Measurements from ENCODE around the gene FARP2.
"Not testable (repeated sequence)": the region's sequence is repeated elsewhere in the genome, so short reads cannot be mapped to it uniquely, and the experiment has no call there.

Gene FARP2

DNA sequence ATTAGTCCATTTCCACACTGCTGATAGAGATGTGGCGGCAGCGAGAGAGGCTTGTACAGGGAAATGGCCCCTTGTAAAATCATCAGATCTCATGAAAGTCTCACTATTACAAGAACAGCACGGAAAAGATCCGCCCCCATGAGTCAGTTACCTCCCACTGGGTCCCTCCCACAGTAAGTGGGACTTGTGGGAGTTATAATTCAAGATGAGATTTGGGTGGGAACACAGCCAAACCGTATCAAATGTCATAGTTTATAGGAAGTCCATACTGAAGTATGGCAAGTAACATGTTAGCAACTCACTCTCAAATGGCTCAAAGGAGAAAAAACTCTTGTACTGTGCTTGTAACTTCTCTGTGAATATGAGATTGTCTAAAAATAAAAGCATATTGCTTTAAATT lies 56.1 kb downstream of the FARP2 start:
- no peaks in the 10 kb centered on the region for H3K4me1 ChIP-seq (ENCODE audit: insufficient read depth, low read length, severe bottlenecking)
- H3K4me2 ChIP-seq (ENCODE audit: low read length) = no peak overlapping the region
- no peak overlapping the region for H3K9ac ChIP-seq (ENCODE audit: low read length)
- TF ChIP-seq EZH2 (IDR thresholded peaks at IDR 0.05; ENCODE audit: borderline replicate concordance, low read length) = no peak
- TF ChIP-seq, protein P1, sequence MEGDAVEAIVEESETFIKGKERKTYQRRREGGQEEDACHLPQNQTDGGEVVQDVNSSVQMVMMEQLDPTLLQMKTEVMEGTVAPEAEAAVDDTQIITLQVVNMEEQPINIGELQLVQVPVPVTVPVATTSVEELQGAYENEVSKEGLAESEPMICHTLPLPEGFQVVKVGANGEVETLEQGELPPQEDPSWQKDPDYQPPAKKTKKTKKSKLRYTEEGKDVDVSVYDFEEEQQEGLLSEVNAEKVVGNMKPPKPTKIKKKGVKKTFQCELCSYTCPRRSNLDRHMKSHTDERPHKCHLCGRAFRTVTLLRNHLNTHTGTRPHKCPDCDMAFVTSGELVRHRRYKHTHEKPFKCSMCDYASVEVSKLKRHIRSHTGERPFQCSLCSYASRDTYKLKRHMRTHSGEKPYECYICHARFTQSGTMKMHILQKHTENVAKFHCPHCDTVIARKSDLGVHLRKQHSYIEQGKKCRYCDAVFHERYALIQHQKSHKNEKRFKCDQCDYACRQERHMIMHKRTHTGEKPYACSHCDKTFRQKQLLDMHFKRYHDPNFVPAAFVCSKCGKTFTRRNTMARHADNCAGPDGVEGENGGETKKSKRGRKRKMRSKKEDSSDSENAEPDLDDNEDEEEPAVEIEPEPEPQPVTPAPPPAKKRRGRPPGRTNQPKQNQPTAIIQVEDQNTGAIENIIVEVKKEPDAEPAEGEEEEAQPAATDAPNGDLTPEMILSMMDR (IDR thresholded peaks at IDR 0.05; ENCODE audit: low read length) = no peak
- H3K9me3 ChIP-seq (ENCODE audit: low read length) = no peaks in the 10 kb centered on the region
- H3K36me3 ChIP-seq (ENCODE audit: insufficient read depth, low read length) = peaks cover 5% of the 10 kb centered on the region; the same call in 1 of the 2 replicates
- H3K79me2 ChIP-seq (ENCODE audit: insufficient read depth, low read length) = no peaks in the 10 kb centered on the region
- H3K27ac ChIP-seq (ENCODE audit: low read depth, low read length, poor library complexity, severe bottlenecking) = no peak overlapping the region
- no peak overlapping the region for H2AFZ ChIP-seq (ENCODE audit: low read length)
- H3K27me3 ChIP-seq (ENCODE audit: insufficient read depth, low read length) = no peaks in the 10 kb centered on the region
- no peaks in the 10 kb centered on the region for H3F3A ChIP-seq (ENCODE audit: insufficient read depth, low read length)
- H3K9me2 ChIP-seq (ENCODE audit: low read depth, low read length) = no peaks in the 10 kb centered on the region
- no peak overlapping the region for H3K4me3 ChIP-seq (ENCODE audit: low read depth, low read length, poor library complexity, severe bottlenecking)
- no peaks in the 10 kb centered on the region for H4K20me1 ChIP-seq (ENCODE audit: insufficient read depth, low read length)

DNA sequence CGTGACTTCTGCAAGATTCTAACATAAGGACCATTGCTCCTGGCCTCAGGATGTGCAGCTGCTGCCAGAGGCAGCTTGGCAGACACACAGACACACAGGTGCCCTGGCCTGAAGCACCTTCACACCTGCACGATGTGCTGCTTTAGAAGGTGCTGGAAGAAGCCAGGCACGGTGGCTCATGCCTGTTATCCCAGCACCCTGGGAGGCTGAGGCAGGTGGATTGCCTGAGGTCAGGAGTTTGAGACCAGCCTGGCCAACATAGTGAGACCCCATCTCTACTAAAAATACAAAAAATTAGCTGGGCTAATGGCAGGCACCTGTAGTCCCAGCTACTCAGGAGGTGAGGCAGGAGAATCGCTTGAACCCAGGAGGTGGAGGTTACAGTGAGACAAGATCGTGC lies 57.4 kb downstream of the FARP2 start:
- not testable (repeated sequence) for H3F3A ChIP-seq (ENCODE audit: insufficient read depth, low read length); H4K20me1 ChIP-seq (ENCODE audit: insufficient read depth, low read length); H3K4me2 ChIP-seq (ENCODE audit: low read length); H3K36me3 ChIP-seq (ENCODE audit: insufficient read depth, low read length); H3K9me3 ChIP-seq (ENCODE audit: low read length); H3K27ac ChIP-seq (ENCODE audit: low read depth, low read length, poor library complexity, severe bottlenecking); H3K9ac ChIP-seq (ENCODE audit: low read length); H3K4me1 ChIP-seq (ENCODE audit: insufficient read depth, low read length, severe bottlenecking); H3K79me2 ChIP-seq (ENCODE audit: insufficient read depth, low read length); H3K27me3 ChIP-seq (ENCODE audit: insufficient read depth, low read length); H3K4me3 ChIP-seq (ENCODE audit: low read depth, low read length, poor library complexity, severe bottlenecking); H3K9me2 ChIP-seq (ENCODE audit: low read depth, low read length); H2AFZ ChIP-seq (ENCODE audit: low read length)

- peaks cover 5% of the 10 kb centered on the region; the same call in 1 of the 2 replicates for H3K36me3 ChIP-seq (ENCODE audit: insufficient read depth, low read length)
- H3K79me2 ChIP-seq (ENCODE audit: insufficient read depth, low read length) = no peaks in the 10 kb centered on the region
- H2AFZ ChIP-seq (ENCODE audit: low read length) = no peak overlapping the region
- H3K4me1 ChIP-seq (ENCODE audit: insufficient read depth, low read length, severe bottlenecking) = no peaks in the 10 kb centered on the region
- no peak overlapping the region for H3K27ac ChIP-seq (ENCODE audit: low read depth, low read length, poor library complexity, severe bottlenecking)
- no peak overlapping the region for H3K9ac ChIP-seq (ENCODE audit: low read length)
- H3K4me2 ChIP-seq (ENCODE audit: low read length) = no peak overlapping the region
- H3K4me3 ChIP-seq (ENCODE audit: low read depth, low read length, poor library complexity, severe bottlenecking) = no peak overlapping the region
- TF ChIP-seq EZH2 (IDR thresholded peaks at IDR 0.05; ENCODE audit: borderline replicate concordance, low read length) = no peak
- TF ChIP-seq, protein P1 (IDR thresholded peaks at IDR 0.05; ENCODE audit: low read length) = no peak
- H3K27me3 ChIP-seq (ENCODE audit: insufficient read depth, low read length) = no peaks in the 10 kb centered on the region
- H3K9me2 ChIP-seq (ENCODE audit: low read depth, low read length) = no peaks in the 10 kb centered on the region
- no peaks in the 10 kb centered on the region for H3K9me3 ChIP-seq (ENCODE audit: low read length)
- H4K20me1 ChIP-seq (ENCODE audit: insufficient read depth, low read length) = no peaks in the 10 kb centered on the region
- no peaks in the 10 kb centered on the region for H3F3A ChIP-seq (ENCODE audit: insufficient read depth, low read length)
Measured at GRCh38 chr2:241413929-241414580, 58.0 kb downstream of the FARP2 start.

DNA sequence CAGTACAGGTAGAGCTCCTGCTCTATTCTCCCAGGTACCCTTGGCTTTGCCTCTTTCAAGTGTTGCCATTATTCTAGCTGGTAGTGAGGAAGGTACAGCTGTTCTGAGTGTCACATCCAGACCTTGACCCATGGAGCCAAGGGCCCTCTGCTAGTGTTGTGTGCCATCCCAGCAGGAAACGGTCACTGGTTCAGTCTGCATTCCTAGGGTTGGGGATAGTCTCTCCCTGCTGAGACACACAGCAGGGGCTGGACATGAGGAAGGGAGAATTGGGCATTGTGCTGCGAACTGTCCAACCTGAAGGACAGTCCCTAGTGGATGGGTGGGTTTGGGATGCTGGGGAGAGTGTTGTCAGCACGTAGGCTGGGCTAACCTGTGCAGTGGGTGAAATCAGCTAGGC lies 59.1 kb downstream of the FARP2 start:
- Histone ChIP-seq H3K9me3 (ENCODE audit: low read length) (no peaks in the 10 kb centered on the region), H4K20me1 (ENCODE audit: insufficient read depth, low read length) (no peaks in the 10 kb centered on the region), H3K36me3 (ENCODE audit: insufficient read depth, low read length) (peaks cover 5% of the 10 kb centered on the region; the same call in 1 of the 2 replicates), H3K4me1 (ENCODE audit: insufficient read depth, low read length, severe bottlenecking) (no peaks in the 10 kb centered on the region), H3K4me3 (ENCODE audit: low read depth, low read length, poor library complexity, severe bottlenecking) (no peak overlapping the region), H3F3A (ENCODE audit: insufficient read depth, low read length) (no peaks in the 10 kb centered on the region), H3K9ac (ENCODE audit: low read length) (no peak overlapping the region), H3K79me2 (ENCODE audit: insufficient read depth, low read length) (no peaks in the 10 kb centered on the region), H2AFZ (ENCODE audit: low read length) (no peak overlapping the region), H3K27me3 (ENCODE audit: insufficient read depth, low read length) (no peaks in the 10 kb centered on the region), H3K9me2 (ENCODE audit: low read depth, low read length) (no peaks in the 10 kb centered on the region), H3K4me2 (ENCODE audit: low read length) (no peak overlapping the region), H3K27ac (ENCODE audit: low read depth, low read length, poor library complexity, severe bottlenecking) (no peak overlapping the region)
- TF ChIP-seq EZH2 (IDR thresholded peaks at IDR 0.05; ENCODE audit: borderline replicate concordance, low read length) = no peak
- TF ChIP-seq, protein P1 (IDR thresholded peaks at IDR 0.05; ENCODE audit: low read length) = no peak
